GM12878 (cell line): Measurements from ENCODE around the gene NME7. TPM values are rescaled to one million over a fixed set of nuclear protein-coding genes. Genes with fewer than 3 reads are reported as not detected.

Source experiments
- ATAC-seq: fragments of 200-7000 bp; cut with Tn5 transposase; 3 replicates; pipeline ENCODE4 v1.9.1; 2020; ENCODE audit warnings: mild to moderate bottlenecking, moderate library complexity
- BruUV-seq: library from RNA; stranded (reverse); fragments of 400-500 nt; replicated peaks from 2 replicates; lab custom pipeline; 2021; lab: Mats Ljungman, UMichigan
- CTCF ChIA-PET: fragments of 300-600 bp; sonication (Branson Sonifier 250); formaldehyde crosslinking; extraction: SDS; loops from one replicate; lab custom pipeline; 2021; ENCODE audit warnings: inconsistent platforms; lab: Yijun Ruan, JAX
- POLR2A ChIA-PET: fragments of 350-600 bp; formaldehyde crosslinking; extraction: SDS; loops from one replicate; lab custom pipeline; 2021; ENCODE audit warnings: inconsistent platforms; lab: Charles Lee
- RAD21 ChIA-PET: fragments of 300-600 bp; sonication (Branson Sonifier 250); formaldehyde crosslinking; loops from one replicate; lab custom pipeline; 2023; ENCODE audit warnings: antibody characterized with exemption; ENCODE audit not compliant: unreplicated experiment; lab: Charles Lee
- SMC1A ChIA-PET: fragments of 300-600 bp; sonication (Branson Sonifier 250); formaldehyde crosslinking; loops from one replicate; lab custom pipeline; 2023; ENCODE audit not compliant: unreplicated experiment, uncharacterized antibody; lab: Charles Lee
- DNase-seq: peaks from one replicate; pipeline ENCODE4 v3.0.0-alpha.2; 2011; ENCODE audit warnings: low read depth, low spot score
- FAIRE-seq: peaks from 3 replicates; lab custom pipeline; 2011; peaks lifted over from hg19 to GRCh38; lab: Jason Lieb, UNC
- H2AFZ ChIP-seq: 2 replicates; pipeline ENCODE4 v1.6.0; 2011; ENCODE audit warnings: low read depth, low read length, control low read depth; ENCODE audit not compliant: control insufficient read depth
- H3K27ac ChIP-seq: 2 replicates; pipeline ENCODE4 v1.5.1; 2011; ENCODE audit warnings: control low read depth; ENCODE audit not compliant: control insufficient read depth, insufficient read depth
- H3K27me3 ChIP-seq, 2 experiments: replicated peaks in 1 of 2; 2 replicates each; pipeline versions ENCODE4 v1.6.0 to v1.6.1; 2011; ENCODE audit warnings: low read length in 1 of 2; ENCODE audit not compliant: control insufficient read depth in 2 of 2, insufficient read depth in 2 of 2
- H3K36me3 ChIP-seq, 2 experiments: 2 replicates each; pipeline ENCODE4 v1.5.1; 2011; ENCODE audit warnings: low read length in 1 of 2; ENCODE audit not compliant: control insufficient read depth in 2 of 2, insufficient read depth in 2 of 2
- H3K4me1 ChIP-seq: 2 replicates; pipeline ENCODE4 v1.6.1; 2011; ENCODE audit warnings: mild to moderate bottlenecking, low read length, moderate library complexity, mixed read lengths; ENCODE audit not compliant: control insufficient read depth, insufficient read depth
- H3K4me2 ChIP-seq: 2 replicates; pipeline ENCODE4 v1.6.0; 2011; ENCODE audit warnings: control low read depth; ENCODE audit not compliant: control insufficient read depth, insufficient read depth
- H3K4me3 ChIP-seq: fragments of 200-600 bp; sonication (generic); 2 replicates; pipeline ENCODE4 v1.5.1; 2016
- H3K79me2 ChIP-seq: 2 replicates; pipeline ENCODE4 v1.6.0; 2011; ENCODE audit warnings: low read length; ENCODE audit not compliant: control insufficient read depth, insufficient read depth
- H3K9ac ChIP-seq: 2 replicates; pipeline ENCODE4 v1.8.0; 2011; ENCODE audit warnings: low read length, control low read depth, mixed read lengths; ENCODE audit not compliant: control insufficient read depth, insufficient read depth
- H3K9me3 ChIP-seq: replicated peaks from 3 replicates; pipeline ENCODE4 v1.5.1; 2011; ENCODE audit warnings: mild to moderate bottlenecking, low read length; ENCODE audit not compliant: control insufficient read depth, insufficient read depth
- H4K20me1 ChIP-seq: 2 replicates; pipeline ENCODE4 v1.6.0; 2011; ENCODE audit not compliant: control insufficient read depth, insufficient read depth
- BACH1 ChIP-seq: fragments of 450-650 bp; IDR thresholded peaks from 2 replicates; pipeline ENCODE4 v1.6.1; 2017; ENCODE audit warnings: mild to moderate bottlenecking, borderline replicate concordance
- DPF2 ChIP-seq: fragments of 450-650 bp; IDR thresholded peaks from 2 replicates; pipeline ENCODE4 v1.6.1; 2017; ENCODE audit warnings: mild to moderate bottlenecking
- EP300 ChIP-seq, 2 experiments: fragments of 150-350 bp in 1 of 2; IDR thresholded peaks; 2 replicates each; pipeline ENCODE4 v1.6.1; 2011 to 2012; ENCODE audit warnings: low read depth in 2 of 2, low read length in 2 of 2, borderline replicate concordance in 1 of 2, improper control_type of control experiment in 1 of 2, inconsistent platforms in 1 of 2; ENCODE audit not compliant: control insufficient read depth in 1 of 2
- HDAC6 ChIP-seq: fragments of 200-600 bp; sonication (generic); IDR thresholded peaks from one replicate; pipeline ENCODE4 v1.8.0; 2017; ENCODE audit warnings: antibody characterized with exemption; ENCODE audit not compliant: unreplicated experiment
- IKZF1 ChIP-seq: fragments of 450-650 bp; conservative IDR thresholded peaks from 2 replicates; pipeline ENCODE4 v1.6.1; 2017; ENCODE audit warnings: antibody characterized with exemption, mild to moderate bottlenecking
- IKZF2 ChIP-seq, 2 experiments: fragments of 450-650 bp; IDR thresholded peaks; 2 replicates each; pipeline ENCODE4 v1.6.1; 2017; ENCODE audit warnings: mild to moderate bottlenecking in 2 of 2, moderate library complexity in 2 of 2
- MTA2 ChIP-seq: fragments of 450-650 bp; IDR thresholded peaks from 2 replicates; pipeline ENCODE4 v1.6.1; 2016; ENCODE audit warnings: low read depth, mild to moderate bottlenecking, moderate library complexity
- NBN ChIP-seq: fragments of 450-650 bp; IDR thresholded peaks from 2 replicates; pipeline ENCODE4 v1.6.1; 2016
- NFYB ChIP-seq: IDR thresholded peaks from 2 replicates; pipeline ENCODE4 v1.6.1; 2011; ENCODE audit warnings: low read depth, mild to moderate bottlenecking, low read length, improper control_type of control experiment, moderate library complexity; ENCODE audit not compliant: insufficient read depth
- POLR2A ChIP-seq: IDR thresholded peaks from 2 replicates; pipeline ENCODE4 v1.6.1; 2011; ENCODE audit warnings: low read depth, mild to moderate bottlenecking, low read length
- POLR2AphosphoS2 ChIP-seq: IDR thresholded peaks from 2 replicates; pipeline ENCODE4 v1.6.1; 2011; ENCODE audit warnings: low read depth, mild to moderate bottlenecking, low read length, improper control_type of control experiment, moderate library complexity
- POU2F2 ChIP-seq: IDR thresholded peaks from 3 replicates; pipeline ENCODE4 v1.6.1; 2011; ENCODE audit warnings: low read depth, mild to moderate bottlenecking, low read length, borderline replicate concordance
- RAD21 ChIP-seq: IDR thresholded peaks from 2 replicates; pipeline ENCODE4 v1.6.1; 2011; ENCODE audit warnings: mild to moderate bottlenecking, low read depth, low read length, moderate library complexity; ENCODE audit not compliant: insufficient read depth
- STAT1 ChIP-seq: fragments of 450-650 bp; conservative IDR thresholded peaks from 2 replicates; pipeline ENCODE4 v1.6.1; 2014; ENCODE audit warnings: antibody characterized with exemption, mild to moderate bottlenecking
- YY1 ChIP-seq: IDR thresholded peaks from 2 replicates; pipeline ENCODE4 v1.6.1; 2011; ENCODE audit warnings: low read depth, mild to moderate bottlenecking, low read length
- ZNF217 ChIP-seq: fragments of 450-650 bp; IDR thresholded peaks from 2 replicates; pipeline ENCODE4 v1.6.1; 2017; ENCODE audit warnings: antibody characterized with exemption, mild to moderate bottlenecking
- WGBS: methylation state at CpG from one replicate; pipeline ENCODE4 v1.1.6; 2016; ENCODE audit warnings: low lambda C conversion rate; ENCODE audit not compliant: insufficient replicate concordance, insufficient coverage; ENCODE audit errors: missing lambda C conversion rate; 5-methylcytosine and 5-hydroxymethylcytosine counted together
- in situ Hi-C: fragments of 300-500 bp; cut with MboI; formaldehyde crosslinking; loops from 9 replicates; pipeline ENCODE4 v1.14.3; 2018; ENCODE audit warnings: mixed read lengths
- intact Hi-C: fragments of 100-400 bp; cut with micrococcal nuclease; formaldehyde crosslinking; loops from one replicate; pipeline ENCODE4 v1.14.2; 2022; ENCODE audit not compliant: unreplicated experiment
- polyA plus RNA-seq, 11 experiments: library from polyadenylated mRNA; depleted of rRNA in 4 of 11; unstranded in 6 of 11; stranded (reverse) in 5 of 11; fragments of >200 nt; fragmentation: Nextera tagmentation in 4 of 11; fragmentation: Illumina TruSeq in 1 of 11; extraction: Ambion mirVana in 4 of 11; extraction: Trizol in 1 of 11; gene quantifications; 1 replicate in 1 of 11; 2 replicates in 10 of 11; pipeline versions ENCODE4 v1.2.1 to v1.2.3, GENCODE V29; 2011 to 2016; ENCODE audit warnings: inconsistent platforms in 2 of 11, missing spikeins in 2 of 11, low read depth in 1 of 11
- total RNA-seq, 4 experiments: library from RNA; depleted of rRNA in 3 of 4; stranded (reverse); fragments of >200 nt in 3 of 4; fragmentation: Illumina TruSeq in 1 of 4; extraction: Trizol in 1 of 4; gene quantifications; 2 replicates each; pipeline versions ENCODE4 v1.2.1 to v1.2.3, GENCODE V29; 2013 to 2021
- TF ChIP-seq, protein P1 (sequence below): fragments of 450-650 bp; IDR thresholded peaks from 2 replicates; pipeline ENCODE4 v1.6.1; 2017; ENCODE audit warnings: antibody characterized with exemption, mild to moderate bottlenecking, moderate library complexity
- TF ChIP-seq, protein P2 (sequence below): IDR thresholded peaks from 2 replicates; pipeline ENCODE4 v1.6.1; 2012; ENCODE audit warnings: improper control_type of control experiment, low read depth, low read length; ENCODE audit not compliant: insufficient replicate concordance

Gene NME7
- total and polyA plus RNA-seq, 10 of the 15 experiments (the other 5 are each of a cell fraction or from before 2014, with no cell fraction given), result 1.5 to 15.6 (median 7.2) TPM

DNA sequence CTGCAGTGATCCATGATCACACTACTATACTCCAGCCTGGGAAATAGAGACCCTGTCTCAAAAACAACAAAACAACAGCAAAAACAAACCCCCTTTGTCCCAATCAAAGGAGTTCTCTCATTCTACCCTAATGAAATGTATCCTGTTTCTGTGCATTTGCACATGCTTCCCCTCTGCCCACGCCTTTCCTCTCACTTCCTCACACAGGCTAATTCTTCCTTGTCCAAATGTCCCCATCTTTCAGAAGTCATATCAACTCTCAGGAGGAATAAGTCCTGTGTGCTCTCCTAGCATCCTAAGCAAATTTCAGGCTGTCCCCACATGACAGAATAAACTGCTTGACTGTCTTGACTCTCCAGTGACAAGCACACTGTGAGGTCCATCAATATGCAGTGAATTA, 269.2 kb downstream of the NME7 start:
- 0% methylated on average over 1 of the region's 1 CpG for WGBS
- Histone ChIP-seq H3K4me1 (peaks cover 4% of the 10 kb centered on the region; the same call in 1 of the 2 replicates), H3K36me3 (no peaks in the 10 kb centered on the region), H3K27me3 (no peaks in the 10 kb centered on the region; a peak in 1 of 4 replicates), H3K4me3 (no peak overlapping the region), H2AFZ (no peak overlapping the region), H3K4me2 (no peak overlapping the region), H3K9ac (no peak overlapping the region), H3K9me3 (no peaks in the 10 kb centered on the region; the same call in 2 of the 3 replicates), H4K20me1 (no peaks in the 10 kb centered on the region), H3K79me2 (no peaks in the 10 kb centered on the region), H3K27ac (no peak overlapping the region)
- BruUV-seq, result no TSS peak
- intact Hi-C loops (no loop called here), in situ Hi-C loops (no loop called here)
- FAIRE-seq, result no peak
- CTCF ChIA-PET, result no interaction called here
- SMC1A ChIA-PET, result interaction anchor here (0.6 to 17.5 kb wide), 4 partner anchors 5 to 50 kb away, joined by 3 to 188 read pairs (median 98); partner anchors contain the start of gene ATP1B1
- RAD21 ChIA-PET, result interaction anchor here (3.2 kb wide), 1 partner anchor 73 kb away, joined by 9 read pairs; no protein-coding TSS in a partner anchor
- POLR2A ChIA-PET, result interaction anchor here (1.5 kb wide), 1 partner anchor 49 kb away, joined by 3 read pairs; no protein-coding TSS in a partner anchor
- ATAC-seq, result peak; percentile 46
- DNase-seq, result no peak
- TF ChIP-seq MTA2 (peak; percentile 32; the same call in 1 of the 2 replicates), IKZF2 (IDR thresholded peaks at IDR 0.05) (peak; percentile 47 to 57; a peak in 2 of 4 replicates), RAD21 (no peak), DPF2 (0 out of 2 replicates have a peak, but pooled peaks have one; percentile 40), ZNF217 (no peak), NFYB (no peak), HDAC6 (no peak), EP300 (IDR thresholded peaks at IDR 0.05; ENCODE audit: borderline replicate concordance in 1 of 2, control insufficient read depth in 1 of 2, low read depth in 2 of 2, low read length in 2 of 2) (no peak), POU2F2 (0 out of 3 replicates have a peak, but pooled peaks have one; percentile 15), BACH1 (no peak), POLR2A (no peak), NBN (no peak), IKZF1 (peak; percentile 67), POLR2AphosphoS2 (no peak), YY1 (no peak), STAT1 (no peak)
- TF ChIP-seq, protein P1, sequence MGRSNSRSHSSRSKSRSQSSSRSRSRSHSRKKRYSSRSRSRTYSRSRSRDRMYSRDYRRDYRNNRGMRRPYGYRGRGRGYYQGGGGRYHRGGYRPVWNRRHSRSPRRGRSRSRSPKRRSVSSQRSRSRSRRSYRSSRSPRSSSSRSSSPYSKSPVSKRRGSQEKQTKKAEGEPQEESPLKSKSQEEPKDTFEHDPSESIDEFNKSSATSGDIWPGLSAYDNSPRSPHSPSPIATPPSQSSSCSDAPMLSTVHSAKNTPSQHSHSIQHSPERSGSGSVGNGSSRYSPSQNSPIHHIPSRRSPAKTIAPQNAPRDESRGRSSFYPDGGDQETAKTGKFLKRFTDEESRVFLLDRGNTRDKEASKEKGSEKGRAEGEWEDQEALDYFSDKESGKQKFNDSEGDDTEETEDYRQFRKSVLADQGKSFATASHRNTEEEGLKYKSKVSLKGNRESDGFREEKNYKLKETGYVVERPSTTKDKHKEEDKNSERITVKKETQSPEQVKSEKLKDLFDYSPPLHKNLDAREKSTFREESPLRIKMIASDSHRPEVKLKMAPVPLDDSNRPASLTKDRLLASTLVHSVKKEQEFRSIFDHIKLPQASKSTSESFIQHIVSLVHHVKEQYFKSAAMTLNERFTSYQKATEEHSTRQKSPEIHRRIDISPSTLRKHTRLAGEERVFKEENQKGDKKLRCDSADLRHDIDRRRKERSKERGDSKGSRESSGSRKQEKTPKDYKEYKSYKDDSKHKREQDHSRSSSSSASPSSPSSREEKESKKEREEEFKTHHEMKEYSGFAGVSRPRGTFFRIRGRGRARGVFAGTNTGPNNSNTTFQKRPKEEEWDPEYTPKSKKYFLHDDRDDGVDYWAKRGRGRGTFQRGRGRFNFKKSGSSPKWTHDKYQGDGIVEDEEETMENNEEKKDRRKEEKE, result no peak
- TF ChIP-seq, protein P2, sequence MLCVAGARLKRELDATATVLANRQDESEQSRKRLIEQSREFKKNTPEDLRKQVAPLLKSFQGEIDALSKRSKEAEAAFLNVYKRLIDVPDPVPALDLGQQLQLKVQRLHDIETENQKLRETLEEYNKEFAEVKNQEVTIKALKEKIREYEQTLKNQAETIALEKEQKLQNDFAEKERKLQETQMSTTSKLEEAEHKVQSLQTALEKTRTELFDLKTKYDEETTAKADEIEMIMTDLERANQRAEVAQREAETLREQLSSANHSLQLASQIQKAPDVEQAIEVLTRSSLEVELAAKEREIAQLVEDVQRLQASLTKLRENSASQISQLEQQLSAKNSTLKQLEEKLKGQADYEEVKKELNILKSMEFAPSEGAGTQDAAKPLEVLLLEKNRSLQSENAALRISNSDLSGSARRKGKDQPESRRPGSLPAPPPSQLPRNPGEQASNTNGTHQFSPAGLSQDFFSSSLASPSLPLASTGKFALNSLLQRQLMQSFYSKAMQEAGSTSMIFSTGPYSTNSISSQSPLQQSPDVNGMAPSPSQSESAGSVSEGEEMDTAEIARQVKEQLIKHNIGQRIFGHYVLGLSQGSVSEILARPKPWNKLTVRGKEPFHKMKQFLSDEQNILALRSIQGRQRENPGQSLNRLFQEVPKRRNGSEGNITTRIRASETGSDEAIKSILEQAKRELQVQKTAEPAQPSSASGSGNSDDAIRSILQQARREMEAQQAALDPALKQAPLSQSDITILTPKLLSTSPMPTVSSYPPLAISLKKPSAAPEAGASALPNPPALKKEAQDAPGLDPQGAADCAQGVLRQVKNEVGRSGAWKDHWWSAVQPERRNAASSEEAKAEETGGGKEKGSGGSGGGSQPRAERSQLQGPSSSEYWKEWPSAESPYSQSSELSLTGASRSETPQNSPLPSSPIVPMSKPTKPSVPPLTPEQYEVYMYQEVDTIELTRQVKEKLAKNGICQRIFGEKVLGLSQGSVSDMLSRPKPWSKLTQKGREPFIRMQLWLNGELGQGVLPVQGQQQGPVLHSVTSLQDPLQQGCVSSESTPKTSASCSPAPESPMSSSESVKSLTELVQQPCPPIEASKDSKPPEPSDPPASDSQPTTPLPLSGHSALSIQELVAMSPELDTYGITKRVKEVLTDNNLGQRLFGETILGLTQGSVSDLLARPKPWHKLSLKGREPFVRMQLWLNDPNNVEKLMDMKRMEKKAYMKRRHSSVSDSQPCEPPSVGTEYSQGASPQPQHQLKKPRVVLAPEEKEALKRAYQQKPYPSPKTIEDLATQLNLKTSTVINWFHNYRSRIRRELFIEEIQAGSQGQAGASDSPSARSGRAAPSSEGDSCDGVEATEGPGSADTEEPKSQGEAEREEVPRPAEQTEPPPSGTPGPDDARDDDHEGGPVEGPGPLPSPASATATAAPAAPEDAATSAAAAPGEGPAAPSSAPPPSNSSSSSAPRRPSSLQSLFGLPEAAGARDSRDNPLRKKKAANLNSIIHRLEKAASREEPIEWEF, result no peak
